Measurements from ENCODE around the gene SIRPG.

DNA sequence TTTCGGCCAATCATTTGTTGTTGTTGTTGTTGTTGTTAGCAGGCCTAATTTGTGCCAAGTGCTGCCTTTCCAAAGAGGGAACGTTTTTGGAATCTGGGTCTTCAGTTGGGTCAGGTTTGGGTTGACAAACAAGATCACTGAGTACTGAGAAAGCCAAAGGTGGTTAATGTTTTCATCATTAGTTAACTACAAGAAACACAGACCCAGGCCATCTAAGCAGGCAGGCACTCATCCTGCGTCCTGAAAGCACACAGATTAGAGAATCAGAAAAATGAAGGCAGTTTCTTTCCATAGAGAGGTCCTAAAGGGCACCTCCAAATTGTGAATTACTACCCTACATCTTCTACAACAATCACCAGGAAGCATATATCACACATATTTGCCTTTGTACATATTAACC, 15.1 kb upstream of the SIRPG start:
- TF ChIP-seq GATA3 (IDR thresholded peaks at IDR 0.05; ENCODE audit: low read depth, low read length) (no peak), GATA2 (IDR thresholded peaks at IDR 0.05; ENCODE audit: low read depth, low read length) (no peak)
